ENCODE data around the gene SIRPB1.

The SIRPB1 gene

GRCh38 chr20:1623501-1624205 lies 3.8 kb upstream of the SIRPB1 start:
- Histone ChIP-seq H3K4me1 (ENCODE audit: insufficient read depth, low read length, severe bottlenecking) (no peaks in the 10 kb centered on the region), H4K20me1 (ENCODE audit: insufficient read depth, low read length) (no peaks in the 10 kb centered on the region), H3K27ac (ENCODE audit: low read depth, low read length, poor library complexity, severe bottlenecking) (no peak overlapping the region), H3K4me2 (ENCODE audit: low read length) (no peak overlapping the region), H3K9me2 (ENCODE audit: low read depth, low read length) (no peaks in the 10 kb centered on the region), H3F3A (ENCODE audit: insufficient read depth, low read length) (no peaks in the 10 kb centered on the region), H3K79me2 (ENCODE audit: insufficient read depth, low read length) (no peaks in the 10 kb centered on the region), H2AFZ (ENCODE audit: low read length) (no peak overlapping the region), H3K9me3 (ENCODE audit: low read length) (no peaks in the 10 kb centered on the region), H3K36me3 (ENCODE audit: insufficient read depth, low read length) (no peaks in the 10 kb centered on the region), H3K4me3 (ENCODE audit: low read depth, low read length, poor library complexity, severe bottlenecking) (no peak overlapping the region), H3K27me3 (ENCODE audit: insufficient read depth, low read length) (no peaks in the 10 kb centered on the region; the same call in 1 of the 2 replicates), H3K9ac (ENCODE audit: low read length) (no peak overlapping the region)
- TF ChIP-seq EZH2 (IDR thresholded peaks at IDR 0.05; ENCODE audit: borderline replicate concordance, low read length), result no peak

DNA sequence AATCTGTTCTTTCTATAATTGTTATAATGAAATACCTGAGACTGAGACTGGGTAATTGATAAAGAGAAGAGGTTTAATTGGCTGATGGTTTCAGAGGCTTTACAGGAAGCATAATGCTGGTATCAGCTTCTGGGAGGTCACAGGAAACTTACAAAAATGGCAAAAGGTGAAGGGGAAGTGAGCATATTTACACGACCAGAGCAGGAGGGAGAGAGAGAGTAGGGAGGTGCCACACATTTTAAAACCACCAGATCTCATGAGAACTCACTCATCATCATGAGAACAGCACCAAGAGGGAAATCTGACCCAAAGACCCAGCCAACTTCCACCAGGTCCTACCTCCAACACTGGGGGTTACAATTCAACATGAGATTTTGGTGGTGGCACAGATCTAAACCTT lies 2.6 kb upstream of the SIRPB1 start:
- Histone ChIP-seq H3K9me2 (ENCODE audit: low read depth, low read length) (no peaks in the 10 kb centered on the region), H3K4me1 (ENCODE audit: insufficient read depth, low read length, severe bottlenecking) (no peaks in the 10 kb centered on the region), H3F3A (ENCODE audit: insufficient read depth, low read length) (no peaks in the 10 kb centered on the region), H3K4me3 (ENCODE audit: low read depth, low read length, poor library complexity, severe bottlenecking) (no peak overlapping the region), H4K20me1 (ENCODE audit: insufficient read depth, low read length) (no peaks in the 10 kb centered on the region), H3K27ac (ENCODE audit: low read depth, low read length, poor library complexity, severe bottlenecking) (no peak overlapping the region), H3K9ac (ENCODE audit: low read length) (no peak overlapping the region), H3K27me3 (ENCODE audit: insufficient read depth, low read length) (no peaks in the 10 kb centered on the region; the same call in 1 of the 2 replicates), H3K9me3 (ENCODE audit: low read length) (no peaks in the 10 kb centered on the region), H3K79me2 (ENCODE audit: insufficient read depth, low read length) (no peaks in the 10 kb centered on the region), H3K4me2 (ENCODE audit: low read length) (no peak overlapping the region), H3K36me3 (ENCODE audit: insufficient read depth, low read length) (no peaks in the 10 kb centered on the region), H2AFZ (ENCODE audit: low read length) (no peak overlapping the region)
- TF ChIP-seq CTCF (IDR thresholded peaks at IDR 0.05; ENCODE audit: low read length) (no peak), EZH2 (IDR thresholded peaks at IDR 0.05; ENCODE audit: borderline replicate concordance, low read length) (no peak)

GRCh38 chr20:1621316-1621715 lies 1.5 kb upstream of the SIRPB1 start:
- no peak overlapping the region for H3K4me3 ChIP-seq (ENCODE audit: low read depth, low read length, poor library complexity, severe bottlenecking)
- H3K36me3 ChIP-seq (ENCODE audit: insufficient read depth, low read length), result no peaks in the 10 kb centered on the region
- no peaks in the 10 kb centered on the region for H4K20me1 ChIP-seq (ENCODE audit: insufficient read depth, low read length)
- H3K9ac ChIP-seq (ENCODE audit: low read length), result no peak overlapping the region
- H3K4me2 ChIP-seq (ENCODE audit: low read length), result no peak overlapping the region
- TF ChIP-seq EZH2 (IDR thresholded peaks at IDR 0.05; ENCODE audit: borderline replicate concordance, low read length), result no peak
- no peak for TF ChIP-seq CTCF (IDR thresholded peaks at IDR 0.05; ENCODE audit: low read length)
- H3K9me3 ChIP-seq (ENCODE audit: low read length), result no peaks in the 10 kb centered on the region
- no peaks in the 10 kb centered on the region for H3K79me2 ChIP-seq (ENCODE audit: insufficient read depth, low read length)
- H3K9me2 ChIP-seq (ENCODE audit: low read depth, low read length), result no peaks in the 10 kb centered on the region
- no peaks in the 10 kb centered on the region; the same call in 1 of the 2 replicates for H3K27me3 ChIP-seq (ENCODE audit: insufficient read depth, low read length)
- no peaks in the 10 kb centered on the region for H3F3A ChIP-seq (ENCODE audit: insufficient read depth, low read length)
- no peaks in the 10 kb centered on the region for H3K4me1 ChIP-seq (ENCODE audit: insufficient read depth, low read length, severe bottlenecking)
- no peak overlapping the region for H2AFZ ChIP-seq (ENCODE audit: low read length)
- no peak overlapping the region for H3K27ac ChIP-seq (ENCODE audit: low read depth, low read length, poor library complexity, severe bottlenecking)
